GM13976 (cell line): ENCODE data around the gene TMX1.

Source experiments
- DNase-seq: peaks from one replicate; pipeline ENCODE4 v3.0.0; 2012; ENCODE audit warnings: low spot score
- in situ Hi-C: fragments of 300-500 bp; cut with MboI; formaldehyde crosslinking; loops from one replicate; pipeline ENCODE4 v1.12.0; 2022; ENCODE audit warnings: low sequenced_read_pairs, mixed read lengths, inconsistent platforms; ENCODE audit not compliant: unreplicated experiment
- TF ChIP-seq, protein P1 (sequence below): IDR thresholded peaks from 2 replicates; pipeline ENCODE4 v1.5.1; 2012; ENCODE audit warnings: borderline replicate concordance, mild to moderate bottlenecking; ENCODE audit not compliant: insufficient read depth; ENCODE audit errors: extremely low read depth, missing control alignments, control extremely low read depth

The TMX1 gene

DNA sequence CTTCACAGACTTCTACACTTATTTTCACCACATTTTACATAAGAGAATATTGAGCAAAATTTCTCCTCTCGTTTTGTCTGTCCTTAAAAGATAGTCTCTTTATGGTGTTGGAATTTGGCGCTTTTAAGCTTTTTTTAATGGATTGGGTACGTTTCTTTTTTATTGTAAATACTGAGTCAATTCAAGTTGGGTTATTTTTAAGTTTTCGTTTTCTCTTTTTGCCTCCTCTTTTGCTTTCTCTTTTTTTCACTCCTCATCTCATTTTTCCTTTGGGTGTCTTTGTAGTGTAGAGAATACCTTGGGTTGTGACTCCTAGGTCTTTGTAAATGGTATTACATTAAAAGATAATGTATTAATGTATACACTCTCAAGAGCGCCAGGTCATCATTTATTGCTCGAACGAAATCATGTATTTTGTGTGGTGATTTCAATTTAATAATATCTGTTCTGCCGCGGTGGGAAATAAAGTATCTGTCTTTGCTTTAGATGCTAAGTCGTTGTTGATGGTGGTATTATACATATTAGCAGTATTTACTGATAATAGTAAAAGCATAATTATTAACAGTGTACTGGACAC, 845 bp downstream of the TMX1 start:
- TF ChIP-seq, protein P1, sequence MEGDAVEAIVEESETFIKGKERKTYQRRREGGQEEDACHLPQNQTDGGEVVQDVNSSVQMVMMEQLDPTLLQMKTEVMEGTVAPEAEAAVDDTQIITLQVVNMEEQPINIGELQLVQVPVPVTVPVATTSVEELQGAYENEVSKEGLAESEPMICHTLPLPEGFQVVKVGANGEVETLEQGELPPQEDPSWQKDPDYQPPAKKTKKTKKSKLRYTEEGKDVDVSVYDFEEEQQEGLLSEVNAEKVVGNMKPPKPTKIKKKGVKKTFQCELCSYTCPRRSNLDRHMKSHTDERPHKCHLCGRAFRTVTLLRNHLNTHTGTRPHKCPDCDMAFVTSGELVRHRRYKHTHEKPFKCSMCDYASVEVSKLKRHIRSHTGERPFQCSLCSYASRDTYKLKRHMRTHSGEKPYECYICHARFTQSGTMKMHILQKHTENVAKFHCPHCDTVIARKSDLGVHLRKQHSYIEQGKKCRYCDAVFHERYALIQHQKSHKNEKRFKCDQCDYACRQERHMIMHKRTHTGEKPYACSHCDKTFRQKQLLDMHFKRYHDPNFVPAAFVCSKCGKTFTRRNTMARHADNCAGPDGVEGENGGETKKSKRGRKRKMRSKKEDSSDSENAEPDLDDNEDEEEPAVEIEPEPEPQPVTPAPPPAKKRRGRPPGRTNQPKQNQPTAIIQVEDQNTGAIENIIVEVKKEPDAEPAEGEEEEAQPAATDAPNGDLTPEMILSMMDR, result no peak
- in situ Hi-C loops, result no loop called here
- DNase-seq, result no peak

DNA sequence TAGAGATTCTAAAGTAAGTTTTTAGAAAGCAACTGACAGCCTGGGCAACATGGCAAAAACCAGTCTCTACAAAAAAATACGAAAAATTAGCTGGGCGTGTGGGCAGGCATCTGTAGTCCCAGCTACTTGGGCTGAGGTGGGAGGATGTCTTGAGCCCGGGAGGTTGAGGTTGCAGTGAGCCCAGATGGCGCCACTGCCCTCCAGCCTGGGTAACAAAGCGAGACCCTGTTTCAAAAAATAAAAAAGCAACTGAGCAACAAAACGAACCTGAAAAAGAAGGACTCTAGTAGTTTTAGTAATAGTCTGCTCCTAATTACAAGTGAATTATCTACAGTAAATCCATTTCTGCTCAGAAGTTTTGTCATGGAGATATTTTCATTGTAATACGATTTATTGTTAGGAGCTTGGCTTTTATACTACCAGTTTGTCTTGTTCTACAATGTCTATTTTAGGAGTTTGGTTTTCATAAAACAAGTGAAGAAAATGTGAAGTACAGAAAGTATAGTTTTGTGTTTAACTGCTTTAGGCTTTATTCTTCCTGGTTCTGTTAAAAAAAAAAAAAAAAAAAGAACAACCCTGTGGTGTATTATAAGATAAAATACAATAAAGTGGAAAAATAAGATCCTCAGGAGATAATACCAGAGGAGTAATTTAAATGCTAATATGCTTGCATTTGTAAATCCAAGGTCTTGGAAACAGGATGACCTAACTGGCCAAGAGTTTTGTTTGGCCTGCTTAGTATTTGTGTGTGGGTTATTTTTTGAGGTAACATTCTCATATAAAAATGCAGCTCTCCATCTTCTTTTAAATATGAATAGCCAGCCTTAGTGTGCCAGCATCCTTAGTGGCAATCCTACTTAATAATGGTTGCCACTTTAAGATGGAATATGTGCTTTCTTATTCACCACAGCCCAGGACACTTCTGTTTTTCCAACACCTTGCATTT, 2.8 kb downstream of the TMX1 start:
- no peak for DNase-seq
- in situ Hi-C loops, result no loop called here

DNA sequence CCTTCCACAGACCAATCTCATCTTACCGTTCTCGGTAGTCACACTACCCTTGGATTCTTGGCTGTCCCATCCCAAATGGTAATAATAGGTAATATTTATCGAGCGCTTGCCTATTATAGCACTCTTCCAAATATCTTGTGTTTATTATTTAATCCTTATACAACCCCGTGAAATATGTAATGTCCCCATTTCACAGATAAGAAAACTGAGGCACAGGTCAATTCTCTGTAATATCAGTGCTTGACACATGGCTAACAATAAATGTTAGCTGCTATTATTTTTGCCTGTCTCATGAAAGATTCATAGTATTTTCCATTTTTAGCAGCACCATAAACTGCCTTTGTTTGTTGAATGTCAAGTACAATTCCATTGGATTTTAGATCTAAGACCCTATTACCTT, 4.5 kb downstream of the TMX1 start:
- in situ Hi-C loops, result no loop called here

More for the DNA sequence above, 2.8 kb downstream of the TMX1 start:
- TF ChIP-seq, protein P1, result peak; percentile 32

DNA sequence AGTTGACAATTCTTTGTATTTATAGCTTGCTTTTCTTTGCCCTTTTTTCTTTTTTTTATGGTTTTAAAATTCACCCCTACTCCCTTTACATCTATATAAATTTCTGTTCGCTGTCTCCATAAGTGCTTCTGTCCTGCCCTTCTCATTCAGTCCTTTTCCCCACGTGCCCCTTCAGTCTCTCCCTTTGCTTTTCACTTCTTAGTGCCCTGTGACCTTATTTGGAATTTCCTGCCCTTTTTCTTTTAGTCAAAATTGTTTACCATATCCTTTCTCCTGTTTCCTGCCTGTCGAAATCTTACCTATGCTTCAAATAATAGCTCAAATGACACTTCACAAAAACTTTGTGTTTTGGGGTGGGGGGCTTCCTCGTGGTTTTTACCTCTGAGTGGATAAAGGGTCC, 6.0 kb downstream of the TMX1 start:
- no peak for DNase-seq
- in situ Hi-C loops, result no loop called here
- TF ChIP-seq, protein P1, result no peak

More for the DNA sequence above, 4.5 kb downstream of the TMX1 start:
- no peak for DNase-seq
- TF ChIP-seq, protein P1, result no peak

DNA sequence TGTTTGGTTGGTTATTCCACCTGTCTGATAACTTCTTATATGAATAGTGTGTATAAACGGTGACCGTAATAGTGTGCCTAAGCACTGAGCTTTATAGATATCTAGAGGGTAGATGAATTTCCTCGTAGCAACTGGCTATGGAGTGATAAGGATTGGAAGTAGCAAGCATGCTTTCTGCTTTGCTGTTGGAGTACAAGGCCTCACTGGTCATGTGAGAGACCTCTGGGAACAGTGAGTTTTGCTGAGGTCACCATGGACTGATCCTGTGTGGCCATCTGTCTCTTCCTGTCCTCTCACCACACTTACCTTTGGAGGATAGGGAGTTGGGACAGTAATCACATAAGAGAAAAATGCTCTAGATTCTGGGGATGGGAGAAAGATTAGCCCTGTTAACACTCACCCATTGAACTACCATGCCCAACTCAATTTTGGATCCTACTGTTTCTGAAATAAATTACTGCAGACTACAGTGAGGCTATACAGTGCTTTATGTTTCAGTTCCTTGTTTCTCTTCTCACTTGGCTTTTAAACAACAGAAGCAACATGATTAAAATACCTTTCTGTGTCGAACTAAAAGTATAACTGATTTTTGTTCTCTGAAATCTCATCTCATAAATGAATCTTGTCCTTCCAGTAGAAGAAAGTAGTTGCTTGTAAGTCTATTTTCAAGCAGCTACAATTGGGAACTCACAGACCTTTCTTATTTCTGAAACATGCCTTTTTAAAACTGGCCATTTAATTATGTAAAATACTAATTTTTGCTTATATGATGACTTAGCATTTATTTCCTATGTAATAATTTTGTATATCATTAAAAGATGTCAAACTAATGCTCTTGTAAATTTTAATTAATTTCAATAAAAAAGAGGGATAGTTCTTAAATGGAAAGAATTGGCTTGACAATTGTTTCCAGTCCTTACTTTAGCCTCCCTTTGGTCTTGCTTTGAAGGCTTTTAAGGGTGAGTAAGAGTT, 8.3 kb downstream of the TMX1 start:
- TF ChIP-seq, protein P1, result no peak
- DNase-seq, result peak; percentile 66
- in situ Hi-C loops, result no loop called here

DNA sequence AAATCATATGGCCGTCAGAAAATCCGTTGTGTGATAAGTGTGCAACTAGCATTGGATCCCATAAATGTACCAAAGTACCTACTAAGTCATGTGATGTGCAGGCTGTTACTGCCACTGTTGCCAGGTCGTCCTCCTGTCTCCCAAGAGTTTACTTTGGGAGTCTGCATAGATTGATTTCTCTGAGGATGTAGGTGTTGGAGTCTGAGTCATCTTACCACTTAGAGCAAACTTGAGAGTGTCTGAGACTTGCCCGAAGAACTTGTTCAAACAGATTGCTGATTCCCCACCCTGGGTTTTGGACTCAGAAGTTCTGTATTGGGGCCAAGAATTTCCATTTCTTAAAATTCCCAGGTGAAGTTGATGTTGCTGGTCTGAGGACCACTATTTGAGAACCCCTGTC, 11.4 kb downstream of the TMX1 start:
- no peak for DNase-seq
- in situ Hi-C loops, result no loop called here
- TF ChIP-seq, protein P1, result no peak
